ENCODE results near the gene PPP1R13L.

Gene PPP1R13L

DNA sequence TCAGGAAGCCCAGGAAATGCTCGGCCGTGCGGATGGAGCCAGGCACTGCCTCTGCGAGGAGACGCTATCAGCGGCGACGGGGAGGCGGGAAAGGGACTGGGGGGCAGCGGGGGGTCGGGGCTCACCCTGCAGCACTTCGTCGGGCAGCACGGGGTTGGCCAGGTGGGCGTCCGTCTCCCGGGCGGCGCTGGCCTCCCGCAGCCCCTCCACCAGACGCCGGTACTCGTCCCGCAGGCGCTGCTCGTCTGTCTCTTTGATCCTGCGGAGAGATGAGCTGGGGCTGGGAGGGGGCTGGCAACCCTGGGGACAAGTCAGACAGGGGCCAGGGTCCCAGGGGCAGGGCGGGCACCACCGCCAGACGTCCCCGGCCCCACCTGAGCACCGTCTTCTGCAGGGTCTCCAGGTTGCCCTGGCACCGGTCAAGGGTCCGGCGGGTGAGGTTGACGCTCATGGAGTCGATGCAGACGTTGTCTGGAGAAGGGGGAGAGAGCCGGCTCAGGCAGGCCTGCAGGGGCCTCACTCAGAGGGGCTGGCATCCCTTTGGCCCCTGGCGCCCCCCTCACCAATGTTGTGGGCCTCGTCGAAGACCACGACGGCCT lies 40.9 kb downstream of the PPP1R13L start:
- ATAC-seq, result no peak
- no peak for TF ChIP-seq OSR1 (CRISPR knock-in tag; IDR thresholded peaks at IDR 0.05)
- no peak for TF ChIP-seq ZNF565 (CRISPR knock-in tag; conservative IDR thresholded peaks at IDR 0.05; ENCODE audit: low read depth)
- no peak for TF ChIP-seq ESRRG (CRISPR knock-in tag; IDR thresholded peaks at IDR 0.05)
- no peak for TF ChIP-seq TCF4 (CRISPR knock-in tag; IDR thresholded peaks at IDR 0.05; ENCODE audit: borderline replicate concordance)
- no peak for TF ChIP-seq ZNF70 (CRISPR knock-in tag; IDR thresholded peaks at IDR 0.05)
- TF ChIP-seq ZFP30 (CRISPR knock-in tag; IDR thresholded peaks at IDR 0.05), result no peak
- no peak for TF ChIP-seq TOX (CRISPR knock-in tag; IDR thresholded peaks at IDR 0.05; ENCODE audit: borderline replicate concordance)
- TF ChIP-seq ZC3H10 (CRISPR knock-in tag; IDR thresholded peaks at IDR 0.05), result no peak
- no peak for TF ChIP-seq PATZ1 (CRISPR knock-in tag; IDR thresholded peaks at IDR 0.05; ENCODE audit: borderline replicate concordance)
- no peak for TF ChIP-seq ARNTL (CRISPR knock-in tag; IDR thresholded peaks at IDR 0.05; ENCODE audit: borderline replicate concordance, low read depth)
- TF ChIP-seq PPARA (CRISPR knock-in tag; IDR thresholded peaks at IDR 0.05; ENCODE audit: borderline replicate concordance), result no peak
- no peak for TF ChIP-seq BACH2 (CRISPR knock-in tag; IDR thresholded peaks at IDR 0.05; ENCODE audit: borderline replicate concordance)

- no peak for TF ChIP-seq PPARA (CRISPR knock-in tag; IDR thresholded peaks at IDR 0.05; ENCODE audit: borderline replicate concordance)
- TF ChIP-seq, protein P1, sequence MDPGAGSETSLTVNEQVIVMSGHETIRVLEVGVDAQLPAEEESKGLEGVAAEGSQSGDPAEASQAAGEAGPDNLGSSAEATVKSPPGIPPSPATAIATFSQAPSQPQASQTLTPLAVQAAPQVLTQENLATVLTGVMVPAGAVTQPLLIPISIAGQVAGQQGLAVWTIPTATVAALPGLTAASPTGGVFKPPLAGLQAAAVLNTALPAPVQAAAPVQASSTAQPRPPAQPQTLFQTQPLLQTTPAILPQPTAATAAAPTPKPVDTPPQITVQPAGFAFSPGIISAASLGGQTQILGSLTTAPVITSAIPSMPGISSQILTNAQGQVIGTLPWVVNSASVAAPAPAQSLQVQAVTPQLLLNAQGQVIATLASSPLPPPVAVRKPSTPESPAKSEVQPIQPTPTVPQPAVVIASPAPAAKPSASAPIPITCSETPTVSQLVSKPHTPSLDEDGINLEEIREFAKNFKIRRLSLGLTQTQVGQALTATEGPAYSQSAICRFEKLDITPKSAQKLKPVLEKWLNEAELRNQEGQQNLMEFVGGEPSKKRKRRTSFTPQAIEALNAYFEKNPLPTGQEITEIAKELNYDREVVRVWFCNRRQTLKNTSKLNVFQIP (CRISPR knock-in tag; IDR thresholded peaks at IDR 0.05; ENCODE audit: borderline replicate concordance, low read depth), result no peak
- no peak for TF ChIP-seq CSDC2 (CRISPR knock-in tag; IDR thresholded peaks at IDR 0.05)
- TF ChIP-seq TOX (CRISPR knock-in tag; IDR thresholded peaks at IDR 0.05; ENCODE audit: borderline replicate concordance), result no peak
- no peak for ATAC-seq
These were observed 42.6 kb downstream of the PPP1R13L start for GRCh38 chr19:45362291-45362690.

GRCh38 chr19:45361608-45362007 lies 43.3 kb downstream of the PPP1R13L start:
- no peak for ATAC-seq
- no peak for TF ChIP-seq ARNTL (CRISPR knock-in tag; IDR thresholded peaks at IDR 0.05; ENCODE audit: borderline replicate concordance, low read depth)
- TF ChIP-seq TSHZ2 (CRISPR knock-in tag; IDR thresholded peaks at IDR 0.05), result no peak
- TF ChIP-seq OSR1 (CRISPR knock-in tag; IDR thresholded peaks at IDR 0.05), result no peak
- TF ChIP-seq ZFP30 (CRISPR knock-in tag; IDR thresholded peaks at IDR 0.05), result no peak
- TF ChIP-seq BACH2 (CRISPR knock-in tag; IDR thresholded peaks at IDR 0.05; ENCODE audit: borderline replicate concordance), result no peak
- TF ChIP-seq ESRRG (CRISPR knock-in tag; IDR thresholded peaks at IDR 0.05), result no peak

DNA sequence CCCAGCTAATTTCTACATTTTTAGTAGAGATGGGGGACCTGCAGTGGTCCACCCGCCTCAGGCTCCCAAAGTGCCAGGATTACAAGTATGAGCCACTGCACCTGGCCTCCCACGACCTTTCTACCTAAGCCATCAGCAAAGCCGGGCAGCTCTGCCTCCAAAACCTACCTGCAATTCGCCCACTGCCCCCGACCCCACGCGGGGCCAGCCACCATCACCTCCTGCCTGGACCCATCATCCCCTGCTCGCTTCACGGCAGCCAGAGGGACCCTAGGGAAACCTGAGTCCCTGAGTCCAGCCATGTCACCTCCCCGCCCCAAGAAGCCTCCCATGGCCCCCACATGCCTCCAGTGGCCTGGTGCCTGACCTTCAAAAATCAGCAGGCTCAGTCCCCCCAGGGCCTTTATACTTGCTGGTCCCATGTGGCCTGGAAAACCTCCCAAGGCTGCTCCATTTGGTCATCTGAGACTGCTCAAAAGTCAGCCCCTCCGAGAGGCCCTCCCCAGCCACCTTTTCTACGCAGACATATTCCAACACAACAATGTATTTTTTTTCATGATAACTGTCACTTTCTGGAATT lies 46.6 kb downstream of the PPP1R13L start:
- TF ChIP-seq CREB5 (CRISPR knock-in tag; IDR thresholded peaks at IDR 0.05; ENCODE audit: low read depth) (no peak), TCF4 (CRISPR knock-in tag; IDR thresholded peaks at IDR 0.05; ENCODE audit: borderline replicate concordance) (no peak), CSDC2 (CRISPR knock-in tag; IDR thresholded peaks at IDR 0.05) (no peak), ZFP3 (CRISPR knock-in tag; IDR thresholded peaks at IDR 0.05) (no peak), PATZ1 (CRISPR knock-in tag; IDR thresholded peaks at IDR 0.05; ENCODE audit: borderline replicate concordance) (no peak)
- ATAC-seq, result no peak
